Effector memory CD4-positive, alpha-beta T cell (primary cell): ENCODE measurements around the gene ZNF12.

ENCODE experiments used
- DNase-seq, 3 donors: peaks; one replicate each; pipeline ENCODE4 v3.0.0-alpha.2; 2020
- H3K27ac ChIP-seq: 2 replicates; pipeline ENCODE4 v1.7.0; 2013; ENCODE audit warnings: mild to moderate bottlenecking, low read length, moderate library complexity; ENCODE audit not compliant: insufficient read depth, poor library complexity, severe bottlenecking
- H3K27me3 ChIP-seq: replicated peaks from 2 replicates; pipeline ENCODE4 v1.7.0; 2013; ENCODE audit warnings: mild to moderate bottlenecking, low read length; ENCODE audit not compliant: insufficient read depth, control insufficient read depth, poor library complexity, severe bottlenecking
- H3K36me3 ChIP-seq: 2 replicates; pipeline ENCODE4 v1.7.0; 2013; ENCODE audit warnings: mild to moderate bottlenecking, low read length, moderate library complexity; ENCODE audit not compliant: control insufficient read depth, insufficient read depth
- H3K4me1 ChIP-seq: 2 replicates; pipeline ENCODE4 v1.7.0; 2013; ENCODE audit warnings: low read length, mild to moderate bottlenecking; ENCODE audit not compliant: control insufficient read depth, insufficient read depth, poor library complexity, severe bottlenecking
- H3K4me3 ChIP-seq: 2 replicates; pipeline ENCODE4 v1.7.0; 2013; ENCODE audit warnings: low read length, low read depth, mild to moderate bottlenecking; ENCODE audit not compliant: insufficient read depth, poor library complexity, severe bottlenecking
- H3K9me3 ChIP-seq: 2 replicates; pipeline ENCODE4 v1.7.0; 2013; ENCODE audit warnings: mild to moderate bottlenecking, low read length, moderate library complexity; ENCODE audit not compliant: control insufficient read depth

The ZNF12 gene

GRCh38 chr7:6640246-6640721 is 66.5 kb downstream of the ZNF12 start:
- DNase-seq = no peak
- Histone ChIP-seq H3K27ac (no peak overlapping the region), H3K36me3 (peaks cover 43% of the 10 kb centered on the region), H3K27me3 (no peaks in the 10 kb centered on the region), H3K4me1 (peaks cover 12% of the 10 kb centered on the region), H3K4me3 (no peak overlapping the region), H3K9me3 (no peaks in the 10 kb centered on the region)

GRCh38 chr7:6639627-6640026 is 67.1 kb downstream of the ZNF12 start:
- no peaks in the 10 kb centered on the region for H3K27me3 ChIP-seq
- H3K27ac ChIP-seq = no peak overlapping the region
- no peak overlapping the region for H3K4me3 ChIP-seq
- H3K4me1 ChIP-seq = peaks cover 12% of the 10 kb centered on the region
- H3K9me3 ChIP-seq = no peaks in the 10 kb centered on the region
- peaks cover 37% of the 10 kb centered on the region for H3K36me3 ChIP-seq
- no peak for DNase-seq

DNA sequence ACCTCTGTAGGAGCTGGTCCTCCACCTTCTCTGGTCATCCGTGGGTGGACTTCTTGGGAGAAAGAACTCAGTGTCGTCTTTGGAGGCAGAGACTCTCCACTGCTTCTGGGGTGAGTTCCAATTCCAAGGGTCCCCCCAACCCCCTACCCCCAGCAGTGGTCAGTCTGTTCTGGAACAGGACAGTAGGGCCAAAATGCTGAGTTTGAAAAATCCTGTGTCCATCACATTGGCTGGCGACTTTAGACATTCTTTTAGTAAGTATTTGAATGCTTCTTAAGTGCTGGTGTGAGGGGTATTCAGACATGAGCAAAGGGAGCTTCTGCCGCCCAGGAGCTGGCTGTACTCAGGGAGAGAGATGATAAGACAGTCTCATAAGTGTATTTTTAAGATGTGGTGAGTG is 67.7 kb downstream of the ZNF12 start:
- no peaks in the 10 kb centered on the region for H3K27me3 ChIP-seq
- H3K27ac ChIP-seq = no peak overlapping the region
- H3K4me1 ChIP-seq = peaks cover 12% of the 10 kb centered on the region
- H3K36me3 ChIP-seq = peaks cover 31% of the 10 kb centered on the region
- no peak for DNase-seq
- no peak overlapping the region for H3K4me3 ChIP-seq
- H3K9me3 ChIP-seq = no peaks in the 10 kb centered on the region
